Endothelial cell of umbilical vein (primary cell): ENCODE data around the gene COX10. TPM values are rescaled to one million over a fixed set of nuclear protein-coding genes. Genes with fewer than 3 reads are reported as not detected.

Experiments used
- BruUV-seq: library from RNA; stranded (reverse); fragments of 400-500 nt; replicated peaks from 2 replicates; lab custom pipeline; 2021; lab: Mats Ljungman, UMichigan
- CTCF ChIA-PET: fragments of 300-600, 350-600 bp; sonication (Branson Sonifier 250); formaldehyde crosslinking; loops from one replicate; lab custom pipeline; 2021; ENCODE audit warnings: antibody characterized with exemption, inconsistent platforms; lab: Charles Lee
- POLR2A ChIA-PET: fragments of 300-600, 350-600 bp; sonication (Branson Sonifier 250); formaldehyde crosslinking; loops from one replicate; lab custom pipeline; 2021; ENCODE audit warnings: antibody characterized with exemption, inconsistent platforms; lab: Charles Lee
- DNase-seq: peaks from one replicate; pipeline ENCODE4 v3.0.0-alpha.2; 2011; ENCODE audit warnings: low read depth, low spot score
- FAIRE-seq: peaks from 2 replicates; lab custom pipeline; 2011; peaks lifted over from hg19 to GRCh38; lab: Jason Lieb, UNC
- H2AFZ ChIP-seq: 2 replicates; pipeline ENCODE4 v1.6.0; 2012; ENCODE audit warnings: low read depth, low read length, control low read depth, inconsistent platforms
- H3K27ac ChIP-seq: 2 replicates; pipeline ENCODE4 v1.5.1; 2011; ENCODE audit warnings: low read depth, mild to moderate bottlenecking, control low read depth, low read length, moderate library complexity; ENCODE audit not compliant: insufficient read depth
- H3K27me3 ChIP-seq, 2 experiments: 2 replicates each; pipeline versions ENCODE4 v1.6.0 to v1.6.1; 2011; ENCODE audit warnings: low read length in 2 of 2, mixed read lengths in 1 of 2; ENCODE audit not compliant: control insufficient read depth in 2 of 2, insufficient read depth in 2 of 2
- H3K36me3 ChIP-seq, 2 experiments: 2 replicates in 1 of 2; 3 replicates in 1 of 2; pipeline ENCODE4 v1.5.1; 2011; ENCODE audit warnings: low read length in 2 of 2, mild to moderate bottlenecking in 1 of 2, moderate library complexity in 1 of 2; ENCODE audit not compliant: control insufficient read depth in 2 of 2, insufficient read depth in 2 of 2; ENCODE audit errors: extremely low read depth in 1 of 2
- H3K4me1 ChIP-seq: 3 replicates; pipeline ENCODE4 v1.5.1; 2011; ENCODE audit warnings: mild to moderate bottlenecking, low read length; ENCODE audit not compliant: control insufficient read depth, insufficient read depth; ENCODE audit errors: extremely low read depth
- H3K4me2 ChIP-seq: 2 replicates; pipeline ENCODE4 v1.6.1; 2011; ENCODE audit warnings: low read length, control low read depth, mixed read lengths; ENCODE audit not compliant: insufficient read depth
- H3K4me3 ChIP-seq, 3 experiments: fragments of 200-600 bp in 1 of 3; sonication (generic), shearing (Covaris generic) in 1 of 3; replicated peaks in 1 of 3; 2 replicates each; pipeline ENCODE4 v1.5.1; 2011 to 2016; ENCODE audit warnings: control low read depth in 3 of 3, low read length in 3 of 3, mild to moderate bottlenecking in 2 of 3, inconsistent platforms in 1 of 3, low read depth in 1 of 3, moderate library complexity in 1 of 3; ENCODE audit not compliant: insufficient read depth in 1 of 3
- H3K79me2 ChIP-seq: 2 replicates; pipeline ENCODE4 v1.6.0; 2012; ENCODE audit warnings: low read length, inconsistent platforms; ENCODE audit not compliant: control insufficient read depth, insufficient read depth
- H3K9ac ChIP-seq: replicated peaks from 2 replicates; pipeline ENCODE3; 2011; ENCODE audit warnings: low read length, control low read depth; ENCODE audit not compliant: insufficient read depth; ENCODE audit errors: extremely low read depth
- H3K9me1 ChIP-seq: replicated peaks from 3 replicates; pipeline ENCODE4 v1.6.0; 2011; ENCODE audit warnings: mild to moderate bottlenecking, low read length; ENCODE audit not compliant: control insufficient read depth, insufficient read depth; ENCODE audit errors: extremely low read depth
- H3K9me3 ChIP-seq: replicated peaks from 2 replicates; pipeline ENCODE4 v1.5.1; 2012; ENCODE audit warnings: low read length, inconsistent platforms; ENCODE audit not compliant: control insufficient read depth, insufficient read depth
- H4K20me1 ChIP-seq: replicated peaks from 2 replicates; pipeline ENCODE3; 2011; ENCODE audit warnings: mild to moderate bottlenecking, low read length; ENCODE audit not compliant: control insufficient read depth, insufficient read depth; ENCODE audit errors: extremely low read depth
- EZH2 ChIP-seq: IDR thresholded peaks from 2 replicates; pipeline ENCODE4 v1.6.1; 2012; ENCODE audit warnings: borderline replicate concordance, low read depth, mild to moderate bottlenecking, moderate library complexity, low read length, inconsistent platforms; ENCODE audit not compliant: severe bottlenecking
- FOS ChIP-seq: IDR thresholded peaks from 2 replicates; pipeline ENCODE4 v1.6.1; 2011; ENCODE audit warnings: mild to moderate bottlenecking, low read length, moderate library complexity, borderline replicate concordance; ENCODE audit not compliant: insufficient read depth
- GATA2 ChIP-seq: IDR thresholded peaks from 2 replicates; pipeline ENCODE4 v1.7.0; 2011; ENCODE audit warnings: low read depth, mild to moderate bottlenecking, moderate library complexity, mixed read lengths, low read length; ENCODE audit not compliant: insufficient read length, insufficient read depth
- JUN ChIP-seq: IDR thresholded peaks from 2 replicates; pipeline ENCODE4 v1.6.1; 2011; ENCODE audit warnings: borderline replicate concordance, low read depth; ENCODE audit not compliant: insufficient read length, insufficient read depth
- MYC ChIP-seq: IDR thresholded peaks from one replicate; pipeline ENCODE4 v1.6.1; 2011; ENCODE audit warnings: mild to moderate bottlenecking, low read depth, low read length
- POLR2A ChIP-seq: IDR thresholded peaks from 2 replicates; pipeline ENCODE4 v1.6.1; 2012; ENCODE audit warnings: low read depth, mild to moderate bottlenecking, control low read depth, low read length
- POLR2AphosphoS5 ChIP-seq: IDR thresholded peaks from 2 replicates; pipeline ENCODE4 v1.6.1; 2012; ENCODE audit warnings: low read depth, mild to moderate bottlenecking, control low read depth, low read length, moderate library complexity; ENCODE audit not compliant: insufficient read depth
- dilution Hi-C: fragments of 300-500 bp; cut with MboI; formaldehyde crosslinking; loops from one replicate; pipeline ENCODE4 v1.15.0; 2019; ENCODE audit warnings: low sequenced_read_pairs; ENCODE audit not compliant: extremely low pct_ligation_motif_present
- intact Hi-C: fragments of 100-400 bp; cut with micrococcal nuclease; formaldehyde crosslinking; loops from one replicate; pipeline ENCODE4 v1.10.0; 2022
- polyA plus RNA-seq, 4 experiments: library from polyadenylated mRNA; depleted of rRNA in 3 of 4; stranded (reverse) in 3 of 4; unstranded in 1 of 4; fragments of >200 nt; gene quantifications; 2 replicates each; pipeline versions ENCODE4 v1.2.1 to v1.2.3, GENCODE V29; 2011 to 2012; ENCODE audit warnings: missing spikeins in 1 of 4
- total RNA-seq: library from RNA; stranded (reverse); gene quantifications from 2 replicates; pipeline ENCODE4 v1.2.3, GENCODE V29; 2021
- TF ChIP-seq, protein P1 (sequence below), 2 donors: IDR thresholded peaks; 1 replicate in 1 of 2; 2 replicates in 1 of 2; pipeline ENCODE4 v1.5.1; 2011; ENCODE audit warnings: low read length in 2 of 2, mild to moderate bottlenecking in 2 of 2, moderate library complexity in 2 of 2, control low read depth in 1 of 2, inconsistent platforms in 1 of 2, low read depth in 1 of 2; ENCODE audit not compliant: insufficient read depth in 1 of 2; ENCODE audit errors: extremely low read depth in 1 of 2
- TF ChIP-seq, protein P2 (sequence below): IDR thresholded peaks from 2 replicates; pipeline ENCODE4 v1.6.1; 2011; ENCODE audit not compliant: insufficient read depth, insufficient read length

The COX10 gene
- total and polyA plus RNA-seq, 2 donors (not counting 3 experiments of a cell fraction or from before 2014, with no cell fraction given): 9.8 to 12.1 TPM

DNA sequence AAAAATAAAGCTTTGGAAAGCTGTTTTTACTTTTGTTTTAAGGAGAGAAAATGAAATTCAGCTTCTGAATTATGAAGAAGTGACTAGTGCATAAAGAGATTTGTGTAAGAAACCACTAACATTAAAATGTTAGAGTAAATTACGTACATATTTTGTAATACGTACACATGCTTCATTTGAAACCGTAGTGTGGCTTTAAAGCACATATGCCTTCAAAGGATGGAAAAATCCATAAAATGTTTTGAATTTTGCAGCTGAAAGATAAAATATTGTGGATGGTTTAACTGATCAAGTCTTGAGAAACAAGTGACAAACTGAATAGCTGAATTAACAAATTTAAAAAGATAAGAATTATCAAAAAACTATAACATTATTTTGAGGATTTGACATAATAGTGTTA lies 35.4 kb downstream of the COX10 start:
- dilution Hi-C loops: no loop called here

More for the DNA sequence above, 35.4 kb downstream of the COX10 start:
- DNase-seq (no peak), FAIRE-seq (no peak)
- POLR2A ChIA-PET: no interaction called here
- Histone ChIP-seq H2AFZ (no peak overlapping the region), H4K20me1 (no peaks in the 10 kb centered on the region), H3K9me1 (no peaks in the 10 kb centered on the region), H3K4me1 (peaks cover 7% of the 10 kb centered on the region), H3K4me3 (no peak overlapping the region), H3K9ac (no peak overlapping the region), H3K36me3 (no peaks in the 10 kb centered on the region), H3K4me2 (no peak overlapping the region), H3K9me3 (no peaks in the 10 kb centered on the region), H3K27me3 (no peaks in the 10 kb centered on the region), H3K79me2 (no peaks in the 10 kb centered on the region), H3K27ac (no peak overlapping the region)
- CTCF ChIA-PET: interaction anchor here (0.6 to 1.1 kb wide), 2 partner anchors 9 to 12 kb away, joined by 3 to 4 read pairs; no protein-coding TSS in a partner anchor
- no TSS peak for BruUV-seq
- intact Hi-C loops: no loop called here
- TF ChIP-seq GATA2 (no peak), POLR2A (no peak), JUN (no peak), FOS (no peak), POLR2AphosphoS5 (no peak), EZH2 (no peak), MYC (no peak)
- TF ChIP-seq, protein P1, sequence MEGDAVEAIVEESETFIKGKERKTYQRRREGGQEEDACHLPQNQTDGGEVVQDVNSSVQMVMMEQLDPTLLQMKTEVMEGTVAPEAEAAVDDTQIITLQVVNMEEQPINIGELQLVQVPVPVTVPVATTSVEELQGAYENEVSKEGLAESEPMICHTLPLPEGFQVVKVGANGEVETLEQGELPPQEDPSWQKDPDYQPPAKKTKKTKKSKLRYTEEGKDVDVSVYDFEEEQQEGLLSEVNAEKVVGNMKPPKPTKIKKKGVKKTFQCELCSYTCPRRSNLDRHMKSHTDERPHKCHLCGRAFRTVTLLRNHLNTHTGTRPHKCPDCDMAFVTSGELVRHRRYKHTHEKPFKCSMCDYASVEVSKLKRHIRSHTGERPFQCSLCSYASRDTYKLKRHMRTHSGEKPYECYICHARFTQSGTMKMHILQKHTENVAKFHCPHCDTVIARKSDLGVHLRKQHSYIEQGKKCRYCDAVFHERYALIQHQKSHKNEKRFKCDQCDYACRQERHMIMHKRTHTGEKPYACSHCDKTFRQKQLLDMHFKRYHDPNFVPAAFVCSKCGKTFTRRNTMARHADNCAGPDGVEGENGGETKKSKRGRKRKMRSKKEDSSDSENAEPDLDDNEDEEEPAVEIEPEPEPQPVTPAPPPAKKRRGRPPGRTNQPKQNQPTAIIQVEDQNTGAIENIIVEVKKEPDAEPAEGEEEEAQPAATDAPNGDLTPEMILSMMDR (IDR thresholded peaks at IDR 0.05; ENCODE audit: extremely low read depth in 1 of 2, insufficient read depth in 1 of 2, low read depth in 1 of 2, low read length in 2 of 2): no peak
- TF ChIP-seq, protein P2, sequence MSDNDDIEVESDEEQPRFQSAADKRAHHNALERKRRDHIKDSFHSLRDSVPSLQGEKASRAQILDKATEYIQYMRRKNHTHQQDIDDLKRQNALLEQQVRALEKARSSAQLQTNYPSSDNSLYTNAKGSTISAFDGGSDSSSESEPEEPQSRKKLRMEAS: no peak
